ENCODE measurements around the gene PAFAH2.

PAFAH2 gene

GRCh38 chr1:26019641-26020315, 21.9 kb upstream of the PAFAH2 start:
- no peak for DNase-seq (ENCODE audit: low read depth)
- no peak for TF ChIP-seq CTCF (conservative IDR thresholded peaks at IDR 0.05; ENCODE audit: low read depth, low read length)
- no peak overlapping the region for H3K4me3 ChIP-seq (ENCODE audit: low read length)

- no peak for DNase-seq (ENCODE audit: low read depth)
- H3K4me3 ChIP-seq (ENCODE audit: low read length), result no peak overlapping the region
- no peak for TF ChIP-seq CTCF (conservative IDR thresholded peaks at IDR 0.05; ENCODE audit: low read depth, low read length)
Measured at GRCh38 chr1:26017606-26018005, 19.7 kb upstream of the PAFAH2 start.

DNA sequence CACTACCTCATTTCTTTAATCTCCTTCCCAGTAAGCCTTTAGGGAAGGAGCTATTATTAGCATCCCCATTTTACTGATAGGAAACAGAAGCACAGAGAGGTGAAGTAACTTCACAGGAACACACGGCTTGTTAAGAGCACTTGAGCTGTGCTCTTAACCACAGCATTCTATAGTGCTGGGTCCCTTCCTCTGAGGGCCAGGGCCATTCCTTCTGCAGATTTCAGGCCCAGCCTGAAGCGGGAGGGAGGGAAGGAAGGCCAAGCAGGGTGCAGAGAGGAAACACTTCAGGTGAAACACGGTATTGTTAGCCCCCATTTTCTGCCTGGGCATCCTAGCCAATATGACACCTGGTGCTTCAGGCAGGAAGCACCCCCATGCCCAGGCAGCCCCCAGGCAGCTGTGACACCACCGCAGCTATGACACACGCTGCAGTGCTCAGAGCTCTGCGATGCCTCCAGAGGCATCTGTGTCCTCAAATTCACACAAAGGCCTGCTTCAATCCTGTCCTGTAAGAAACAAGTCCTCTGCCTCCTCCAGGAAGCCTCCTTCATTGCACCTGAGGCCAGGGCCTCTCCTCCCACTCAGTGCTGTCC, 19.2 kb upstream of the PAFAH2 start:
- no peak for DNase-seq (ENCODE audit: low read depth)

DNA sequence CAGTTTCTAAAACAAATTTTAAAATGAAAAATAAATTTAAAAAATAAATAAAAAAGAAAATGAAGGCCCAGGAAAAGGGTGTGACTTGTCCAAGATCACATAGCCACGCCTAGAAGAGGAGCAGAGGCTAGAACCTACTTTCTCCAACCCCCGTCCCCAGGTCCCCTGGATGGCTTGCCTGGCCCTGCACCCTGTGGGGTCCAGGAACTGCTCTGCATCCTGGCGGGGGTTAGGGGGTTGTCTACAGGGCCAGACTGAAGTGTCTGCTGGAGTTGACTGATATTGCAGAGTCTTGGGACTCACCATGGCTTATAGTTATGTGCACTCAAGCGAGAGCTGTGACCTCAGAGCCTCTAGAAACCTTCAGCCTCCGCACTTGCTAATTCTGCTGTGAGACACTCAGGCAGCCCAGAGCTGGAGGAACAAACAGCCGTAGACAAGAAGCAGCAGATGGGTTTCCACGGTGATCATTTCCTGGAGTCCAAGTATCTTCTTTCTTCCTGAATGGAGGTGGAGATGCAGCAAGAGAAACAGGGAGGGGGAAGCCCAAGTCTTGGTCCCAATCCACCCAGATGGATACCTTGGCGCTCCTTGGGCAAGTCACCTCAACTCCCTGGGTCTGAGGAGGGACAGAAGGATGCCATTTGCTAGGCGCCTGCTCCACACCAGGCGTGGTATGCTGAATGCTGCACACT, 18.5 kb upstream of the PAFAH2 start:
- no peak overlapping the region for H3K4me3 ChIP-seq (ENCODE audit: low read length)
- no peak for DNase-seq (ENCODE audit: low read depth)
- TF ChIP-seq CTCF (conservative IDR thresholded peaks at IDR 0.05; ENCODE audit: low read depth, low read length), result no peak

More for the DNA sequence above, 19.2 kb upstream of the PAFAH2 start:
- no peak for TF ChIP-seq CTCF (conservative IDR thresholded peaks at IDR 0.05; ENCODE audit: low read depth, low read length)
- no peak overlapping the region for H3K4me3 ChIP-seq (ENCODE audit: low read length)

DNA sequence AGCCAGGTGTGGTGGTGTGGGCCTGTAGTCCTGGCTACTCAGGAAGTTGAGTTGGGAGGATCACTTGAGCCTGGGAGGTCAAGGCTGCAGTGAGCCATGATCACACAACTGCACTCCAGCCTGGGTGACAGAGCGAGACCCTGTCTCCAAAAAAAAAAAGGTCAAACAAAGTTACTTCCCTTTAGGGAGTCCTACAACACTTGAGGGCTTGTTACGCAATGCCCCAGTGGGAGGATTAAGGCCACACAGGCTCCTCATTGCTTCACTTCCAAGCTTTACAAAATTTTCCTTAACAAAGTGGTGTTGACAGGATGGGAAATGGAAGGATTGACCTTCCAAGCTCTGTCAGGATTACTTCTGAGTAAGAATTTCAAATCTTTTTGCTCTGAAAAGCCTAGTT, 17.5 kb upstream of the PAFAH2 start:
- no peak overlapping the region for H3K4me3 ChIP-seq (ENCODE audit: low read length)
- TF ChIP-seq CTCF (conservative IDR thresholded peaks at IDR 0.05; ENCODE audit: low read depth, low read length), result no peak
- DNase-seq (ENCODE audit: low read depth), result no peak

GRCh38 chr1:26014179-26014578, 16.3 kb upstream of the PAFAH2 start:
- no peak for TF ChIP-seq CTCF (conservative IDR thresholded peaks at IDR 0.05; ENCODE audit: low read depth, low read length)
- no peak overlapping the region for H3K4me3 ChIP-seq (ENCODE audit: low read length)
- DNase-seq (ENCODE audit: low read depth), result no peak
